Testis (tissue), 2 donors: Measurements from ENCODE around the gene SCN3A.

ENCODE experiments used
- CTCF ChIP-seq, 3 experiments: fragments of 450-650 bp in 2 of 3; fragments of 200-600 bp in 1 of 3; sonication (generic) in 1 of 3; IDR thresholded peaks; one replicate each; pipeline ENCODE4 v1.5.1; 2016 to 2019; ENCODE audit warnings: antibody characterized with exemption in 3 of 3, mild to moderate bottlenecking in 2 of 3, moderate library complexity in 1 of 3
- POLR2A ChIP-seq: fragments of 450-650 bp; IDR thresholded peaks from one replicate; pipeline ENCODE4 v1.6.1; 2017; ENCODE audit warnings: antibody characterized with exemption, mild to moderate bottlenecking, moderate library complexity

DNA sequence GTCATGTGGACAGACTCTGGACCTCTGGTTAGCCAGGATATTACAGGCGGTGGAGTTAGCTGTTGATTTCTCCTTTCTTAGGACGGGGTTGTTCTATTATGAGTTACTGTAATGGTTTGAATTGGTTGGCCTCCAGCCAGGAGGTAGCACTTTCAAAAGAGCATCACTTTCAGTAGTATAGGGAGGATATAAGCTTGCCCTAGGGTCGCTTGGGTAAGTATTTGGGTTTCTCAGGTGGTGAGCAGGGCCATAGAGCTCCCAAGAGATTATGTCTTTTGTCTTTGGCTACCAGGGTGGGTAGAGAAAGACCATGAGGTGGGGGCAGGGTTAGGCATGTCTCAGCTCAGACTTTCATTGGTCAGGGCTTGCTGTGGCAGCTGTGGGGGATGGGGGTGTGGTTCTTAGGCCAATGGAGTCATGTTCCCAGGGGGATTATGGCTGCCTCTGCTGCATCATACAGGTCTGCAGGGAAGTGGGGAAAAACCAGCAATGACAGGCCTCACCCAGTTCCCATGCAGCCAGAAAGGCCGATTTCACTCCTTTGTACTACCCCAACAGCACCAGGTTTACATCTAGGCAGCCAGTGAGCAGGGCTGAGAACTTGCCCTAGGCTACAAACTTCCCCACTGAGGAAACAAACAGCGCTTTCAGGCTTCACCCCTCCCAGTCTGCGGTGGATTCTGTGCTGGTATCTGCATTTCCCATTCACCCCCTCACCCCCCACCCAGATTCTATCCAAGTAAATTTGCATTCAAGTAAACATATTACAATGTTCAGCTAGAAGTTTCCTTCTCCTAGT lies 159.1 kb downstream of the SCN3A start:
- no peak for TF ChIP-seq CTCF (IDR thresholded peaks at IDR 0.05)
- no peak for TF ChIP-seq POLR2A
